ENCODE data around the gene VEGFB.

VEGFB gene

DNA sequence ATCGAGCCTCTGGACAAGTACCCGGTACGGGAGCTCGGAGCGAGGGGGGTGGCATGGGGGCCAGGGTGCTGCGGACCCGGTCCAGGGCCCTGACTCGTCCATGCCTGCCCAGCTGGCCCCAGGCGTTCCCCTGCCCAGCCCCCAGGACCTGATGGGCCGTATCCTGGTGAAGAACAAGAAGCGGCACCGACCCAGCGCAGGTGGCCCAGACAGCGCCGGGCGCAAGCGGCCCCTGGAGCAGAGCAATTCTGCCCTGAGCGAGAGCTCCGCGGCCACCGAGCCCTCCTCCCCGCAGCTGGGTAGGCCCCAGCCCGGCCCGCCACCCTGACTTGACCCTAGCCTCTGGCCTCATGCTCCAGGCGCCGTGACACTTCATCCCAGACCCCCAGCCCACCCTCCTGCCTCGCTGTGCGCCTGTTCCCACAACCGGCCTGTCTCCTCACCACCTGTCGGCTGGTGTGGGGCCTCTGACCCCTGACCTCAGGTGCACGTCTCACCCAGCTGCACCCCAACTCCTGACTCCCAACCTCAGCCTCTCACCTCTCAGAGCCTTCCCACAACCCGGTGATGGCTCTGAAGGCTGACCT, 24.7 kb downstream of the VEGFB start:
- DNase-seq: no peak

DNA sequence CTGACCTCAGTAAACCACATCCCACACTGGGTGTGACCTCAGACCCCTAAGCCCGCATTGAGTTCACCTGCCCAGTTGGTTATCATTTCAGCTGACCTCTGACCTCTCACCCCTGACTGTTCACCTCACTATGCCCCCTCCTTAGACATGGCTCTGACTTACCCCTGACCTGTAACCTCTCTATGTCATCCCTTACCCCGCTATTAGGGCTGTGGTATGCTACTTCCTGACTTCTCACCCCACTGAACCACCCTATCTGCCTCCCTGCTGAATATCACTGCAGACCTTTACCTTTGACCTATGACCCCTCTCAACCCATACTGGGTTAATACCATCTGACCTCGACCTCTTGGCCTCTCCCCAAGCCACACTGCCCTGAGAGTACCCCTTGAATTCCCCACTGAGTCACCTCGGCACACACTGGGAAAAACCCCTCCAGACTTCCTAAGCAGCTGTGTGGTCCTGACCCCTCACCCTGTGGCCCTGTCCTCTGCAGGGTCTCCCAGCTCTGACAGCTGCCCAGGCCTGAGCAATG, 25.2 kb downstream of the VEGFB start:
- DNase-seq: no peak

DNA sequence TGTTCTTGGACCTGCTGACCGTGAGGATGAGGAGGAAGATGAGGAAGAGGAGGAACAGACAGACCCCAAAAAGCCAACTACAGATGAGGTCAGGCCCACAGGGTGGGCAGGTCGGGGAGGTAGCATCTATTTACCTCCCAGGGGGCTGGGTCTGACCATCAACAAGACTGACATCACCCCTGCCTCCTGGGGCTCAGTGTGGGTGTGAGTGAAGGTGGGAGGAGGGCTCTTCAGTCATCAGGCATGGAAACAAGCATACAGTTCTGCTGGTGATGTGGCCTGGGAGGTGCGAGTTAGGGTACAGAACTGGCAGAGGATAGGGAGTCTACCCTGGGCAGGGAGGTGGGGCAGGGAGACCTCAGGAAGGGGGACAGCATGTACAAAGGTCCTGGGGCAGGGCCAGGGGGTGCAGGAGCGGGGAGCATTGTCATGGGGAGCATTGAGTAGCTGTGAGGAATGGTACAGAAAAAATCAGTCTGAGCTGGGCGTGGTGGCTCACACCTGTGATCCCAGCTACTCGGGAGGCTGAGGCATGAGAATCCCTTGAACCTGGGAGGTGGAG, 25.8 kb downstream of the VEGFB start:
- no peak for DNase-seq

DNA sequence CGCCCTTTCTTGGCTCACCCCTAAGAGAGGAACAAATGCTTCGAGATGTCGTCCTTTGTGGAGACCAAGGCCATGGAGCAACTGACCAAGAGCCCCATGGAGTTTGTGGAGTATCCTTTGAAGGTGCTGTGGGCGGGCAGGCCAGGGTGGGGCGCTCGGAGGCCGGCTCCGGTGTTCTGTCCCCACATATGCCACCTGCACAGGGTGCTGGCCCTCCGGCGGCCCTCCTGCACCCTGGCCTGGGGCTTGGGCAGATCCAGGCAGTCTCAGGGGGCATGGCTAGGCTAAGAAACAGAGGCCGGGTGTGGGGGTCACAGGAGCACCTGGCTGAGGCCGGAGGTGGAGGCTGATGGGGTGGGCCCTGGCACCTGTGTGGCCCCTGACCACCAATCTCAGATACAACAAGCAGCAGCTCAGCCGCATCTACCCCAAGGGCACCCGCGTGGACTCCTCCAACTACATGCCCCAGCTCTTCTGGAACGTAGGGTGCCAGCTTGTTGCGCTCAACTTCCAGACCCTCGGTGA, 27.2 kb downstream of the VEGFB start:
- no peak for DNase-seq

DNA sequence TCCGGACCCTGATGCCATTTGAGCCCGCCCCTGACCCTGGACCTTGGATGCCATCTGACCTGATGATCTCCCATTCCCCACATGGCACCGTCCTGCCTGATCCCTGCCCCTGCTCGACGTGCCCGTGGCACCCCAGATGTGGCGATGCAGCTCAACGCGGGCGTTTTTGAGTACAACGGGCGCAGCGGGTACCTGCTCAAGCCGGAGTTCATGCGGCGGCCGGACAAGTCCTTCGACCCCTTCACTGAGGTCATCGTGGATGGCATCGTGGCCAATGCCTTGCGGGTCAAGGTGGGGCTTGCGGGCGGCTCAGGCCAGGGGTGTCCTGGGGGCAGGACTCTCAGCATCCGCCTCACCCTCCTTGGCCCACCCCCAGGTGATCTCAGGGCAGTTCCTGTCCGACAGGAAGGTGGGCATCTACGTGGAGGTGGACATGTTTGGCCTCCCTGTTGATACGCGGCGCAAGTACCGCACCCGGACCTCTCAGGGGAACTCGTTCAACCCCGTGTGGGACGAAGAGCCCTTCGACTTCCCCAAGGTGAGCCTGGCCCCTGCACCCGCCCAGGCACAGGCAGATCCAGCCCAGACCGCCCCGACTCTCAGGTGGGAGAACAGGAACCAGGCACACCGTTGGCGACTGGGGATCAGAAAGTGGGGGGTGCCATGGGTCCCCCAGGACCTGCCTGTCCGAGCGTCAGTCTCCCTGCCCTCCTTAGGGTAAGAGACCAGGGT, 28.1 kb downstream of the VEGFB start:
- no peak for DNase-seq

DNA sequence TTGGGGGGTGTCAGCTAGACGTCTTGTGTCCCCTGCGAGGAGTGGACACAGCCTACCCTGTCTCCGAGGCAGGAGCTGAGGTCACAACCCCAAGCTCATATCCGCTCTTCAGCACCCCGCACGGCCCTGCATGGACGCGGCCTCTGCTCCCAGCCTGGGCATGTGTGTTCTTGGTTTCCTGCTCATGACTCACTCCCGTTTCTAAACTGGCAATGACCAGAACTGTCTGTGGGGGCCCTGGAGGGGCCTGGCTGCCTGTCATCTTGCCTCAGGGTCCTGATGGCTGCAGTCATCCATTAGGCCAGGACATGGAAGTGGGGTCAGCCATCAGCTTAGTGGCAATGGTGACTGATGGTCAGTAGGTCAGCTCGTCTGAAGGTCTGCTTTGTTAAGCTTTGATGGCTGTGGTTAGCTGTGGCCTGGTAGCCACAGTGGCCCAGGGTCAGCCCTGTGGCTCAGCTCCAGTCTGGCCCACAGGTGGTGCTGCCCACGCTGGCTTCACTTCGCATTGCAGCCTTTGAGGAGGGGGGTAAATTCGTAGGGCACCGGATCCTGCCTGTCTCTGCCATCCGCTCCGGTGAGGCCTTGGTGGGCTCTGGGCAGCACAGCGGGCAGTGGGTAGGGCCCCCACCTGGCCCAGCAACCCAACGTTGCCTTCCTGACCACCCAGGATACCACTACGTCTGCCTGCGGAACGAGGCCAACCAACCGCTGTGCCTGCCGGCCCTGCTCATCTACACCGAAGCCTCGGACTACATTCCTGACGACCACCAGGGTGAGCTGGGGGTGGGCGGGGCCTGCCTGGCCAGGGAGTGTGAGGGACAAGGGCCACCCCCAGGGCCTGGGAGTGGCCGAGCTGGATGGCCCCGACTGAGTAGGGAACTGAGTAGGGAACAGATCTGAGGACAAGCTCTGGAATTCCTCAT, 28.9 kb downstream of the VEGFB start:
- no peak for DNase-seq

DNA sequence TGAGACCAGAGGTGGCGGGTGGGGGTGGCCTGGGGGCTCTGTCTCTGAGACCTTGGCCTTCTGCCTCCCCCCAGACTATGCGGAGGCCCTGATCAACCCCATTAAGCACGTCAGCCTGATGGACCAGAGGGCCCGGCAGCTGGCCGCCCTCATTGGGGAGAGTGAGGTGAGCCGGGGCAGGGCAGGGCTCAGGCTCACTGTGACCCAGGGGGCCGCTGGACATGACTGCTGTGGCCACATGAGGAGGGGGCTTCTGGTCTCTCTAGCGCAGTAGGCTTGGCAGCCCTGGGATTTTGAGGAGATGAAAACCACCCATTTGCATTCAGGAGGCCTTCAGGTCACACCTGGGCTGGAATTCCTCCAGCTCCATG, 29.5 kb downstream of the VEGFB start:
- DNase-seq: no peak

DNA sequence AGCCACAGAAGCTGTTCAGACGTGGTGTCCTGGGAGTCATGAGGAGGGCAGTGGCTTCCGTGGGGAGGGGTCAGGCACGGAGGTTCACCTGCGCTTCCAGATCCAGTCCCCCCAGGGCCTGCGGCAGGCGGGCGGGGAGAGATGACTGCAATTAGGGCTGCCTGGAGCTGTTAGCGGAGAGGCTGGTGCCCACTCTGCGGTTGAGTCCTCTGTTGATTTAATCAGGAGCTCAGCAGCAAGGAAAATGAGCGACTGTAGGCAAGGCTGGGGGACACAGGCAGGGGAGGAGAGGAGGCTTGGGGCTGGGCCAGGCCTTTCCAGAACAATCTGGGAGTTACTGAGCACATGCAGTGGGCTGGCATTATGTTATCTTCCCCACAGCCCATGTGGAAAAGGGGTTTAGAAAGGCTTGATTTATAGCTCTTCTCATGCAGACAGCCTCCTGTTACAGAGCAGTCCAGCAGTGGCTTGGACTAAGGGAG, 30.0 kb downstream of the VEGFB start:
- DNase-seq: no peak

DNA sequence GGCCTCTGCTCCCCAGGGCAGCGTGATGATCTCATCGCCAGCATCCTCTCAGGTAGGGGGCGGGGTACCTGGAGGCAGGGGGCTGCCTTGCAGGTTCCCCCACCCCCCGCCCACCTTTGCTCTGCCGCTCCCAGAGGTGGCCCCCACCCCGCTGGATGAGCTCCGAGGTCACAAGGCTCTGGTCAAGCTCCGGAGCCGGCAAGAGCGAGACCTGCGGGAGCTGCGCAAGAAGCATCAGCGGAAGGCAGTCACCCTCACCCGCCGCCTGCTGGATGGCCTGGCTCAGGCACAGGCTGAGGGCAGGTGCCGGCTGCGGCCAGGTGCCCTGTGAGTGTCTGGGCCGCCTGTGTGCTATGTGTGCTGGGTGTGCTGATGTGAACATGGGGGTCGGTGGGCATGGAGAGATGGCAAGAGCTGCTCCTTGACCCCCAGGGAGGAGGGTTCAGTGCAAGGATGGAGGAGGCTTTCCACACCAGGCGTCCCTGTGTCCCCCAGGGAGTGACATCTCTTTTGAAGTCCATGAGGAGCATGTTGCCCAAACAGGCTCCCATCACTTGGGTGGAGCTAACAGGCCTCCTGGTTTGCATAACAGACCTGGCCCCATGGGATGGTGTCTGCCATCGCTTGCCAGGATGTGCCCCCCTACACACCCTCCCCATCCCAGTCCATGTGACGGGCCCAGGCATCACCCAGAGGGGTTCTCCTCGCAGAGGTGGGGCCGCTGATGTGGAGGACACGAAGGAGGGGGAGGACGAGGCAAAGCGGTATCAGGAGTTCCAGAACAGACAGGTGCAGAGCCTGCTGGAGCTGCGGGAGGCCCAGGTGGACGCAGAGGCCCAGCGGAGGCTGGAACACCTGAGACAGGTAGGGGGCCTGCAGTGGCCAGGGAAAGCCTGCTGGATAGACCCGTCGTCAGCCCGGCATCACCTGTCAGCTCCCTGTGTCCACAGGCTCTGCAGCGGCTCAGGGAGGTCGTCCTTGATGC, 31.1 kb downstream of the VEGFB start:
- DNase-seq: no peak

DNA sequence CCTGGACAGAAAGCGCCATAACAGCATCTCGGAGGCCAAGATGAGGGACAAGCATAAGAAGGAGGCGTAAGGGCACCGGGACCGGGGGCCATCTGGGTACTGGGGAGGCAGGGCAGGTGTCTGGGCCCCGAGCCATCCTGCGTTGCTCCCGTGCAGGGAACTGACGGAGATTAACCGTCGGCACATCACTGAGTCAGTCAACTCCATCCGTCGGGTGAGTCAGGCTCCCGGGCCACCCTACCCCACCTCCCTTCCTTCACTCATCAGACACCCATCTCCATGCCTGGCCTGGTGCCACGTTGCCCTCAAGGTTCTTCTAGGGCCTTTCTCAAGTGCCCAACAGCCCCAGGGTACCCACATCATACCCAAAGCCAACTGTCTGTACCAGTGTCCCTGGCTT, 32.0 kb downstream of the VEGFB start:
- no peak for DNase-seq

DNA sequence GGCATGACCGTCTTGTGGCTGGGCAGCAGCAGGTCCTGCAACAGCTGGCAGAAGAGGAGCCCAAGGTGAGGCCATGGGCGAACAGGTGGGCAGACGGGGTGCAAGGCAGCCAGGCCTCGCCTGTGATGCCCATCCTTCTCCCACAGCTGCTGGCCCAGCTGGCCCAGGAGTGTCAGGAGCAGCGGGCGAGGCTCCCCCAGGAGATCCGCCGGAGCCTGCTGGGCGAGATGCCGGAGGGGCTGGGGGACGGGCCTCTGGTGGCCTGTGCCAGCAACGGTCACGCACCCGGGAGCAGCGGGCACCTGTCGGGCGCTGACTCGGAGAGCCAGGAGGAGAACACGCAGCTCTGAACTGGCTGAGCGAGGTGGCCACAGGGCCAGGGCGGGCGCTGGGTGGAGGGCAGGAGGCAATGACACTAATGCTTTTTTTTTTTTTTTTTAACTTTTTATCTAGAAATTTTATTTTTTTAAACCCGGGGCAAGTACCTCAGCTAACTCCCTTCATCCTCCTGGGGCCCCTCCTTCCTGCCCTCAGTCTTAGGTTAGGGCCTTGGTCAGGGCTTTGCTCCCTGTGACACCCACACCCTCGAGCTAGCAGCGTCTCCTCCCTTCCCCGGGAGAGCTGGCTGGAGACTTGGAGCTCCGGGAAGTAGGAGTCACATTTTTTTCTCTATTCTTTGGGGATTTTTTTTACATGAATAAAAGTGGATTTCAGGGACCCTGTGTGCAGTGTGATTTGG, 33.0 kb downstream of the VEGFB start:
- no peak for DNase-seq

DNA sequence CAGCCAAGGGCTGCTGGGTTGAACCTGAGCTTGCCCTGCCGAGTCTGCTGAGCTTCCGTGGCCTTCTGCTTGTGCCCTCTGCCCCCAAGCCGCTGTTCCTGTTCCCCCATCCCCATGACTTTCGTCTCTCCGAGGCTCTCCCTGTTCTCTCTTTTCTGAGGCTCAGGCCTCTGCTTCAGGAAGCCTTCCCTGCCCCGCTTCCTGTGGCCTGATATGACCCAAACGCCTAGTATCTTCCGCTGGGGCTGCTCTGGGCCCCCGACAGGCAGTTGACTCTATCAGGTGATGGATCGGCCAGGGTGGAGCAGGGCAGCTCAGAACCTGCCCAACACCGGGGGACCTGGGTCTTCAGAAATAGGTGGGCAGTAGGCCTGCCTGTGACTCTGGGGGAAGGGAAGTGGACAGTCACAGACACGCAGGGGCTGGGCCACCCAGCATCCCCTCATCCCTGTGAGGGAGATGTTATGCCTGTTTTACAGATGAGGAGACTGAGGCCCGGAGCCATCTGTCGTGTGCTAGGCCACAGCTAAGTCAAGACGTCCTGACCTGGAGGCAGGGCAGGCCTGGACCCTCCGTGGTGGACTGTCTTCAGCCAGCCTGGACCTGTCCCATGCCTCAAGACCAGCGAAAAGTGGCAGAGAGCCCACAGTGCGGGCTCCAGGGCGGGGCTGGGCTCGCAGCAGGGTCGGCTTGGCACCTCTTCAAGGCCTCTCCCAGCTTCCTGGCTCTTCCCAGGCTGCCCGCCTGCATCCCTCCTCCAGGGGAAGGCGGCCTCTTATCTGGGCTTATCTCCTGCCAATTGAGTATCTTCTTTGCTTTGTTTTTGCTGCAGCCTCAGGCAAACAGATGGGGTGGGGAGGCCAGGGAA, 33.9 kb downstream of the VEGFB start:
- DNase-seq: peak in 5 of 51 donors; percentile 15 to 51 (median 20)

DNA sequence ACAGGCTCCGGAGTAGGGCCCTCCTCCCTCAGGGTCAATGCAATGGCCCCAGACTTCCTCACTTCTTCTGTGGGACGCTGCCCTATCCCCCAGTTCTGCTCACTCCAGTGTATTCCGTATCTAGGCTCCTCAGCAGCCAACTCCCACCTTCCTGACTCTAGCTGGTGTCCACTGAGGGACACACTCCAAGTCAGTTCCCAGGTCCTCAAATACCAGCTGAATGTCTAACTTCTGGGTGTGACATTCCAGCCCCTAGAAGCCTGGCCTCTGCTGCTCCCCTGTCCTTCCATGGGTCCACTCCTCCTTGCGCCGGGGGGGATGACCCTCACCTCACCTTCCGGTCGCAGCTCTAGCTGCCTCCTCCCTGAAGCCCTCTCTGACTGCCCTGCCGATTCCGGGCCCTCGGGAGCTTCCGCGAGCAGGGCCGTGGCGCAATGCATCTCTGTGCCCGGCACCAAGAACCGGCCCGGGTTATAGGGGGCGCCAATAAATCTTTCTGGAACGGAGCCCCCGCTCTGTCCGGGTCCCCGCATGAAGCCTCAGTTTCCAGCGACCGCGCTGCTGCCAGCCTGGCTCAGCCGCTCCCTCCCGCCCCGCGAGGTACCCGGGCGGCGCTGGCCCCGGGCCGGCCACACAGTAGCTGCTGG, 34.6 kb downstream of the VEGFB start:
- peak in 17 of 51 donors; percentile 46 to 77 (median 63) for DNase-seq

DNA sequence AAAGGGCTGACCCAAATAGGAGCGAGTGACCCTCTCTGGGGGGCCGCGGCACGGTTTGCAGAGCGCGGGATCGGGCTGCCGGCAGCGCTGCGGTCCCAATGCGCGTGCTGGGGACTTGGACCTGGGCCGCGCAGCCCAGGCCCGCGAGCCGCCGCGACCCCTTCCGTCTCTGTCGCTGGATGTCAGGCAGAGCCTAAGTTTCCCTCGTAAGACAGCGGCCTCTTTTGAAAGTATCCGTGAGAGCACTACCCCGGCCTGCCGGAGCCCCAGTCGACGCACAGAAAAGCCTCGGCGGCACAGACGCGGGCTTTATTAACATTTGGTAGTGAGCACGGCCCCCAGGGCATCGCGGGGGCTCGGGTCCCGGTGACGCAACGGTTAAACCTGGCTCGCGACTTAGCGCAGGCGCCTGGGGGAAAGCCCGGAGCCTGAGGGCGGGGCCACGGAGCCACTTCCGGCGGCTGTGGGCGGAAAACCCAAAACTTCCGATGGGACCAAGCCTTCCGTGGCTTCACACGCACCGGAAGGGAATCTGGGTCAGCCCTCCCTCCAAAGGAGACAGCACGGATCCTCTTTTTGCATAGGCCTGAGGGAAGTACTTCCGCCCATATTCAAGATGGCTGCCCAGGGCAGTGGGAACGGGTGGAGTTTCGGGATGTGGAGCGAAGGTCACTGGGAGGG, 35.3 kb downstream of the VEGFB start:
- peak; percentile 87 to 100 (median 98) for DNase-seq

DNA sequence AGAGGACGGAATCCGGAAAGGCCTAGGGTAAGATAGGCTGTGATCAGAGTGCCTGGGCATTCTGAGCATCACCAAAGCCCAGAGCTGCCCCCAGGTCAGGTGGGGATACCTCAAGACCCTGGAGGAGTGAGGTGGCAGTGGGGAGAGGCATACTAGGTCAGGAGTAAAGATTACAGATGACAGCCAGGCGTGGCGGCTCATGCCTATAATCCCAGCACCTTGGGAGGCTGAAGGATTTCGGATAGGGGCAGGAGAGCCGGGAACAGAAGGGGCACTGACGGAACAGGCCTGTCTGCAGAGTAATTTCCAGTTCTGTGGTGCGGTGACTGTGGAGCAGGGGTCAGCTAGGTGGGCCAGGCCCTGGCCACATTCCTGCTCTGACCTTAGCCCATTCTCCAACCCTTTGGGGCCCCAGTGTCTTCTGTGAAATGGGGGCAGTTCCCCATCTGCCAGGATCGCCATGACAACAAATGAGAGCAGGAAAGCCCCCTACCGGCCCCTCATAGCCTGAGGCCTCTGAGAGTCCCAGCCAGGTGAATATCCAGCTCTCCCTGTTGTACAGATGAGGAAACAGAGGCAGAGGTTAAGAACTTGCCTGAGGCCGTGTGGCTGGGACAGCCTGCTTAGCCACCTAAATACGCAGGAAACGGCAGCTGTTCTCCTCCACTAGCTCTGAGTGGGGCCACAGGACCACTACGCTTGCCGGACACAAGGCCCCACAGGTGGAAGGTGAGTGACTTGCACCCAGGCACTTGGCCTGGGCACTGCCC, 40.8 kb downstream of the VEGFB start:
- no peak for DNase-seq

DNA sequence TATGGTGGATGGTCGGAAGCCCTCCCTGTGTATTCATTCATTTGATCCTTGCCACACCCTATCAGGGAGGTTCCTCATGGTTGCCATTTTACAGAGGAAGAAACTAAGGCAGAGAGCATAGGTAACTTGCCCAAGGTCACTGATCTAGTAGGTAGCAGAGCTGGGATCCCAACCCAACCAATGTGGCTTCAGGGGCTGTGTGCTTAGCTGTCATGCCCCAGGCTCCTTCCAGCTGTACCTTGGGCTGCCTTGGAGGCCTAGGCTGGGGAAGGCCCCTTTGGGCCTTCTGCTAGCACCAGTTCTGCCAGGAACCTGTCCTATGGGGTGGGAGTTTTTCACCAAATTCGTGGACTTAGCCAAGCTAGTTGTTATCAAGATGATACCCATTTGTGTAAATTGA, 41.5 kb downstream of the VEGFB start:
- no peak for DNase-seq
